ENCODE measurements around the gene ADGRL2.

DNA sequence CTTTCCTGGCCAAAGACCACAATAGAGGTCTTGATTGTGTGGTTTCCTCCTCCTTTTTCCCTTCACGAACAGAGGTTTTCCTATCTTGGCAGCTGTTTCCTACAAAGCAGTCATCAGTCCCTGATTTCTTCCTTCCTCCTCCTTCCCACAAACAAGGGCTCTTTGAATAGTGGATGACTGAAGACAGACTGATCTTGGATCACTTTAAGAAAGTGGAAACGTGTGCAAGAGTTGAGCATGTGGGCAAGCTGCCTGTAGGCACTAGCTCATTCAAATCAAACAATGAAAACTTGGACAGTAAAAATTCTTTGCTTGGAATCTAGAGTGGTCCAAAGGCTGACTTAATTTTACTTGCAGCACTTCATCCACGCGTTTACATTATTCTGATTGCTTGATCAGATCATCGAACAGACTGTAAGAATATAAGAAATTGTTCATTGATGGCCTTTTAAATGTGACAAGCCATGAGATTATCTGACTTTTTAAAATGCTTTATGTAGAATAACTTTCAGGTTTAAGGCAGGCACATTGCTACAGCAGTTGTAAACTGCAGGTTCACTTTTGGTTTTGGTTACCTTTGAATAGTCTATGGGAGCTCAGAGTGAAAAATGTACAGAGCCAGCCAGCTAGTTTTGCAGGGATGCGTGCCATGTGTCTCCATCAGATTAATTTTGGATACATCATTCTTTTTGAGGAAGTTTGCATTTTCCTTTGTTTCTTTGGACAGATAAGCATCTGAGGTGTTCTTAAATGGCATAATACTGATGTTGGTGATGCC lies 34.4 kb downstream of the ADGRL2 start:
- TF ChIP-seq, protein P1, sequence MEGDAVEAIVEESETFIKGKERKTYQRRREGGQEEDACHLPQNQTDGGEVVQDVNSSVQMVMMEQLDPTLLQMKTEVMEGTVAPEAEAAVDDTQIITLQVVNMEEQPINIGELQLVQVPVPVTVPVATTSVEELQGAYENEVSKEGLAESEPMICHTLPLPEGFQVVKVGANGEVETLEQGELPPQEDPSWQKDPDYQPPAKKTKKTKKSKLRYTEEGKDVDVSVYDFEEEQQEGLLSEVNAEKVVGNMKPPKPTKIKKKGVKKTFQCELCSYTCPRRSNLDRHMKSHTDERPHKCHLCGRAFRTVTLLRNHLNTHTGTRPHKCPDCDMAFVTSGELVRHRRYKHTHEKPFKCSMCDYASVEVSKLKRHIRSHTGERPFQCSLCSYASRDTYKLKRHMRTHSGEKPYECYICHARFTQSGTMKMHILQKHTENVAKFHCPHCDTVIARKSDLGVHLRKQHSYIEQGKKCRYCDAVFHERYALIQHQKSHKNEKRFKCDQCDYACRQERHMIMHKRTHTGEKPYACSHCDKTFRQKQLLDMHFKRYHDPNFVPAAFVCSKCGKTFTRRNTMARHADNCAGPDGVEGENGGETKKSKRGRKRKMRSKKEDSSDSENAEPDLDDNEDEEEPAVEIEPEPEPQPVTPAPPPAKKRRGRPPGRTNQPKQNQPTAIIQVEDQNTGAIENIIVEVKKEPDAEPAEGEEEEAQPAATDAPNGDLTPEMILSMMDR (IDR thresholded peaks at IDR 0.05): no peak
- TF ChIP-seq POLR2A (IDR thresholded peaks at IDR 0.05): no peak

Measured in testis (tissue), 2 donors.